Fibroblast of the conjunctiva (primary cell): ENCODE measurements around the gene LIMS2.

ENCODE experiments used
- DNase-seq: peaks from one replicate; pipeline ENCODE4 v3.0.0-alpha.2; 2010; ENCODE audit warnings: low read depth

The LIMS2 gene

GRCh38 chr2:127621981-127622431, 53.3 kb downstream of the LIMS2 start:
- no peak for DNase-seq

DNA sequence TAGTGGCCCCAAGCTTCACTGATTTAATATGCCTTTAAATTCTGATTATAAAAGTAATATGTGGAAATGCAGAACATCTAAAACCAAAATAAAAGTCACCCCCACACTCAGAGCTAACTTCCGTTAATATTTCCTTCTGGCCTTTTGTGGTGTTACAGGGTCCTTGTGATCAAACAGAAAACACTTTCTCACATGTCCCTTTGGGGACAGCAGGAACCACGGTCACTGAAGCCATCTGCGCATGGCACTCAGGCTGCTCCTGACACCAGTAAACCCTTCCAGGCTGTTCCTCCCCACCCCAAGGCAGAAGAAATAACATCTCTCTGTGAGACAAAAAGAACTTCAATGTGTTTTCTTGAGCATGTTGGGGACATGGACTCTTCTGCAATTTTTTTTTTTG, 54.5 kb downstream of the LIMS2 start:
- DNase-seq = no peak

- DNase-seq = no peak
Observed at GRCh38 chr2:127619877-127620705, 55.2 kb downstream of the LIMS2 start.

DNA sequence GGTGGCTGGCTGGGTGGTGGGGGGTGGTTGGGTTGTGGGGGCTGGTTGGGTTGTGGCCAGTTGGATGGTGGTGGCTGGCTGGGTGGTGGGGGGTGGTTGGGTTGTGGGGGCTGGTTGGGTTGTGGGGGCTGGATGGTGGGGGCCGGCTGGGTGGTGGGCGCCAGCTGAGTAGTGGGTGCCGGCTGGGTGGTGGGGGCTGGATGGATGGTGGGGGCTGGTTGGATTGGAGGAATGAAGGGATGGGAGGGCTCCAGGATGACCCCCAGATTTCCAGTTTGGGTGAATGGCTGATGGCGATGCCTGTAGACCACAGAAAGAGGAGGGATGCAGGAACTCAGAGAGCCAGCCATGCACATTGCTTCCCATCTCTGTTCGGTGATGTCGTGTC, 56.1 kb downstream of the LIMS2 start:
- no peak for DNase-seq

- no peak for DNase-seq
Observed at GRCh38 chr2:127618551-127619202, 56.7 kb downstream of the LIMS2 start.

- no peak for DNase-seq
Observed at GRCh38 chr2:127615511-127616166, 59.7 kb downstream of the LIMS2 start.

DNA sequence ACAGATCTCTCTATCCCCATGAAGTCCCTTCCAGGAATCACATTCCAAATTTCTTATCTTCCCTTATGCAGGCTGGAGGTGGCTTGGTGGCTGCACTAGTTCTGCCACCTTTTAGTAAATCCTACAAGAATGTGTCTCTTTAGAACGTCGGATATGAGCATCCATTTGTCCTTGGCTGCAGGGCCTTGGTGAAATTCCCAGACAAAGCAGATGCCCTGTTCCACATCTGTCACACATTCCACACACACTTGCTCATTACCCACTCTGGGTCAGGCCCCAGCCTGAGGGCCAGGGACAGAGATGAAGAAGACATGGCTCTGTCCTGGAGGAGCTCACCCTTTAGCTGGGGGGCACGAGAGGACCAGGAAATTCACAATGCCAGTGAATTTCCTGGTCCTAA, 60.6 kb downstream of the LIMS2 start:
- DNase-seq = no peak

- DNase-seq = no peak
Observed at GRCh38 chr2:127614246-127614645, 61.1 kb downstream of the LIMS2 start.

- no peak for DNase-seq
Observed at GRCh38 chr2:127612111-127612822, 63.1 kb downstream of the LIMS2 start.

DNA sequence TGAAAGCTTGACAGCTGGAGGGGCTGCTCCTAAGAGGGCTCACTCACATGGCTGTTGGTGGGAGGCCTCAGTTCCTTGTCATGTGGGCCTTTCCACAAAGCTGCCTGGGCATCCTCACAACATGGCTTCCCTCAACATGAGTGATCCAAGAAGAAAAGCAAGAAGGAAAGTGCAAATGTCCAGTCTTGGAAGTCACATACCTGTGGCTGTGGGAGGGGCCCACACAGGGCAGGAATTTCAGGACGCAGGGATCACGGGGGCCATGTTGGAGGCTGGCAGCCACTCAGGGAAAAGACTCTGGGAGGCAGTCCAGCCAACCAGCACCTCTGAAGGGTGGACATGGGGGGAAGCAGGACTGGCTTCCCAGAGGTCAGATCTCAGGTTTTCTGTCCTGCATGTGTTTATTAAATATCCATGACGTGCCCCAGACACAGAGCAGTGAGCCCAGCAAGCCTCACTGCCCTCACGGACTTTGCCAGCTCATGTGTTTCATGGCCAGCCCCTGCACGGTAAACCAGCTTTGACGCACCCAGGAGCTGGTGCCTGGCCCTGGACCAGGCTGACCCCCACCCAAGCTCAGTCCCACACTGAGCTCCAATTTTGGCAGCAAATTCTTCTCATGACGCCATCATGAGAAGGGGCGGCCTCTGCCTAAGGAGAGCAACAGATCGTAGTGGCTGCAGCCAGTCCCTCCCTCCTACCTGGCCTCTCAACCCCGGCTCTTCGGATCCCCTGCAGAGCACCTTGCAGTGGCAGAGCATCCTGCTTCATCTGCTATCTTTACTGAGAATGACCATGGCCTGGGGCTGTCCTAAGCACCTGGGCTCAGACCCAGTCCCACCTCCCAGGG, 64.0 kb downstream of the LIMS2 start:
- no peak for DNase-seq

- DNase-seq = no peak
Observed at GRCh38 chr2:127610561-127610960, 64.8 kb downstream of the LIMS2 start.

- no peak for DNase-seq
Observed at GRCh38 chr2:127609818-127610217, 65.5 kb downstream of the LIMS2 start.

- no peak for DNase-seq
Observed at GRCh38 chr2:127609031-127609751, 66.1 kb downstream of the LIMS2 start.

DNA sequence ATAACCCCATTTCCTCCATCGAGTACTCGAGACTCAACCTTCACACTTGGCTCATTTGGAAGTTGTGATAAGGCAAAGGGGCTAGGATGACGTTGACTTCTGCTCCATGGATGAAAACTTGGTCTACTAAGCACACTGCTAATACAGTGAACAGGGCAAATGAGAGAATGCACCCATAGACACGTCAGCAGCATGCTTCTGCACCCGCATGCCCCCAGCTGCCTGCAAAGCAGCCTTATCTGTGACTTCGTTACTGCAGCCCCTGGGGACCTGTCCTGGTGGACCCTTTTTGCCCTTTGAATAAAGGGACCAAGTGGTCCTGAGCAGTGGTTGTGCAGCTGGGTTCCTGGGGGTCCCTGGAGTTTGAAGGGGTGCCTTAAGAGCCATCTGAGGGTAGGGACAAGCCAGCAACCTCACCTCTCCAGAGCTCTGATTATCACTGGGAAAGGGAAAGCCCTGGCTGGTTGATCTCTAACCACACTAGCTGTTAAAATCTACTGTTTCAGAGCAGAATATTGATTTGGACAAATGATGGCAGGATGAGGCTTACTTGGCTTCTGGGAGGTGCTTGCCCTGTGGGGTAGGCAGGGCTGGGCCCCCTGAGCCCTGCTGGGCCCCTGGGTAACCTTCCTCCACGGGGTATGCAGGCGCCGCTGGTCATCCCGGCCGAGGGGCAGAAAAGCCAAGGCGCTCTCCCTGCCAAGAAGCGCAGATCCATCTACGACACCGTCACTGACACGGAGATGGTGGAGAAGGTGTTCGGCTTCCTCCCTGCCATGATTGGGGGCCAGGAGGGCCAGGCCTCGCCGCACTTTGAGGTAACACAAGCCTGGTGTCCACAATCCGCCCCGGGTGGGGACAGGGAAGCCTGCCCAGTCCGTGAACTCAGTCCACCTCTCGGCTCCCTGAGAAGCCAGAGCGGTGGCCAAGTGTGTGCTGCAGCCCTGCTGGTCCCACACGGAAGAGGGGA, 67.0 kb downstream of the LIMS2 start:
- no peak for DNase-seq

GRCh38 chr2:127607399-127607908, 67.9 kb downstream of the LIMS2 start:
- no peak for DNase-seq

DNA sequence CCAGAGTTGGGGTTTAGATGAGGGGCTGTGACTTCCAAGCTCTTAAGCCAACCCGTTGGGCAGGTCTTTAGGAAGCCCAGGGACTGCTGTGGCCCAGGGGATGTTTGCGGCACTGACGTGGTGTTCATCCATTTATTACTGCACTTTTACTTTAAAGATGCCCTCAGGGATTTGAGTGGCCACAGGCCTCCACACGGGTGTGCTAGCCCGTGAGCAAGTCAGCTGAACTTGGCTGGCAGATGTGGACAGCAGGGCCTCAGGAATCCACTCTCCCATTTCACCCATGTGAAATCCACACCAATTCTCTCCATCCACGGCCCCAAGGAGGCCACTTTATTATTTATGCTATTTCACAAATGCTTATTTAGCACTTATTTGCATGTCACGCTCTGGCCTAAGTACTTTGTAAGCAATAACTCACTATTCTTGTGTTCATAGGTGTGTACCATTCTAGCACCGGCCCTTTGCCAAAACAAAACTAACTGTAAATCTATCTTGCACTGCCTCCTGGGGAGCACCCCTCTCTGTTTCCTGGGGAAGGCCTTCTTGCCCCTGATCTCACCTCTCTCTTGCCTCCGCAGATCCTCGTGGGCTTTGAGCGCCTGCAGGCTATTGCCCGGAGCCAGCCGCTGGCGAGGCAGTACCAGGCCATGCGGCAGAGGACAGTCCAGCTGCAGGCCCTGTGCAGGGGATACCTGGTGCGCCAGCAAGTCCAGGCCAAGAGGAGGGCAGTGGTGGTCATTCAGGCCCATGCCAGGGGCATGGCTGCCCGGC, 68.5 kb downstream of the LIMS2 start:
- DNase-seq = no peak

GRCh38 chr2:127605691-127606263, 69.6 kb downstream of the LIMS2 start:
- no peak for DNase-seq

DNA sequence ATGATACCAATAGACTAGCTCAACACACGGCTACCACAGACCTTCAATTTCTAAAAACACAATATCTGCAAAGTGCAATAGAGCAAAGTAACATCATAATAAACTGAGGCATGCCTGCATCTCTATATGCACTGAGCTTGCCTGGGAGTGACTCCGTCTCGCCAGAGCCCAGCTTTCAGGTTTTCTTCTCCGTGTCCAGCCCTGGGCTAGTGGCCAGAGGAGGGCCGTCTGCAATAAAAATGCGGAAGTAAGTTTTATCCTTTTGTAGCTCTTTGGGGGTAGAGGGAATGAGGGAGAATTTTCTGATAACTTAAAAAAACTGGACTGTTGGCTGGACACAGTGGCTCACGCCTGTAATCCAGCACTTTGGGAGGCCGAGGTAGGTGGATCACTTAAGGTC, 70.3 kb downstream of the LIMS2 start:
- no peak for DNase-seq
